Right atrium auricular region (tissue), 2 donors: ENCODE measurements around the gene SLIT1. TPM values are rescaled to one million over a fixed set of nuclear protein-coding genes. Genes with fewer than 3 reads are reported as not detected.

Experiments
- DNase-seq: peaks from one replicate; pipeline ENCODE4 v3.0.0-alpha.2; 2019; ENCODE audit warnings: low spot score
- H3K27ac ChIP-seq, 2 donors: fragments of 200-600 bp; sonication (generic); 1 replicate in 1 of 2; 2 replicates in 1 of 2; pipeline ENCODE4 v1.5.1; 2016 to 2019
- H3K27me3 ChIP-seq, 2 donors: fragments of 200-600 bp; sonication (generic); one replicate each; pipeline versions ENCODE4 v1.5.1 to v1.6.0; 2017 to 2019
- H3K36me3 ChIP-seq: fragments of 200-600 bp; sonication (generic); one replicate; pipeline ENCODE4 v1.5.1; 2016
- H3K4me1 ChIP-seq, 2 donors: fragments of 200-600 bp; sonication (generic); one replicate each; pipeline versions ENCODE4 v1.5.1 to v1.6.0; 2017 to 2019
- H3K4me3 ChIP-seq, 2 donors: fragments of 200-600 bp; sonication (generic); 1 replicate in 1 of 2; 2 replicates in 1 of 2; pipeline ENCODE4 v1.5.1; 2017 to 2019; ENCODE audit warnings: mild to moderate bottlenecking in 1 of 2, moderate library complexity in 1 of 2
- H3K9me3 ChIP-seq, 2 donors: fragments of 200-600 bp; sonication (generic); one replicate each; pipeline ENCODE4 v1.5.1; 2019
- total RNA-seq, 2 donors: library from RNA; depleted of rRNA; stranded (reverse); fragments of >200 nt; gene quantifications; one replicate each; pipeline ENCODE4 v1.1.0, GENCODE V29; 2016
- TF ChIP-seq, protein P1 (sequence below), 2 donors: fragments of 200-600 bp; sonication (generic); IDR thresholded peaks; one replicate each; pipeline ENCODE4 v1.5.1; 2019; ENCODE audit warnings: antibody characterized with exemption in 2 of 2

The SLIT1 gene
- total RNA-seq, 2 donors from 2014 or later: not detected

- Histone ChIP-seq H3K27me3 (no peaks in the 10 kb centered on the region), H3K9me3 (peaks cover 0 to 16% of the 10 kb centered on the region in 2 donors), H3K4me1 (no peaks in the 10 kb centered on the region), H3K27ac (no peak overlapping the region), H3K36me3 (no peaks in the 10 kb centered on the region), H3K4me3 (no peak overlapping the region)
- no peak for DNase-seq
- TF ChIP-seq, protein P1, sequence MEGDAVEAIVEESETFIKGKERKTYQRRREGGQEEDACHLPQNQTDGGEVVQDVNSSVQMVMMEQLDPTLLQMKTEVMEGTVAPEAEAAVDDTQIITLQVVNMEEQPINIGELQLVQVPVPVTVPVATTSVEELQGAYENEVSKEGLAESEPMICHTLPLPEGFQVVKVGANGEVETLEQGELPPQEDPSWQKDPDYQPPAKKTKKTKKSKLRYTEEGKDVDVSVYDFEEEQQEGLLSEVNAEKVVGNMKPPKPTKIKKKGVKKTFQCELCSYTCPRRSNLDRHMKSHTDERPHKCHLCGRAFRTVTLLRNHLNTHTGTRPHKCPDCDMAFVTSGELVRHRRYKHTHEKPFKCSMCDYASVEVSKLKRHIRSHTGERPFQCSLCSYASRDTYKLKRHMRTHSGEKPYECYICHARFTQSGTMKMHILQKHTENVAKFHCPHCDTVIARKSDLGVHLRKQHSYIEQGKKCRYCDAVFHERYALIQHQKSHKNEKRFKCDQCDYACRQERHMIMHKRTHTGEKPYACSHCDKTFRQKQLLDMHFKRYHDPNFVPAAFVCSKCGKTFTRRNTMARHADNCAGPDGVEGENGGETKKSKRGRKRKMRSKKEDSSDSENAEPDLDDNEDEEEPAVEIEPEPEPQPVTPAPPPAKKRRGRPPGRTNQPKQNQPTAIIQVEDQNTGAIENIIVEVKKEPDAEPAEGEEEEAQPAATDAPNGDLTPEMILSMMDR (IDR thresholded peaks at IDR 0.05): no peak
These were observed 179.4 kb downstream of the SLIT1 start for GRCh38 chr10:97006364-97006763.

- Histone ChIP-seq H3K27me3 (no peaks in the 10 kb centered on the region), H3K4me1 (no peaks in the 10 kb centered on the region), H3K36me3 (no peaks in the 10 kb centered on the region), H3K27ac (no peak overlapping the region), H3K4me3 (no peak overlapping the region), H3K9me3 (peaks cover 0 to 16% of the 10 kb centered on the region in 2 donors)
- TF ChIP-seq, protein P1 (IDR thresholded peaks at IDR 0.05): no peak
- DNase-seq: no peak
These were observed 180.4 kb downstream of the SLIT1 start for GRCh38 chr10:97005349-97005748.

GRCh38 chr10:97004591-97004990 lies 181.2 kb downstream of the SLIT1 start:
- no peaks in the 10 kb centered on the region for H3K27me3 ChIP-seq
- H3K36me3 ChIP-seq: no peaks in the 10 kb centered on the region
- peaks cover 0 to 16% of the 10 kb centered on the region in 2 donors for H3K9me3 ChIP-seq
- H3K4me1 ChIP-seq: no peaks in the 10 kb centered on the region
- no peak overlapping the region for H3K4me3 ChIP-seq
- TF ChIP-seq, protein P1 (IDR thresholded peaks at IDR 0.05): no peak
- DNase-seq: no peak
- H3K27ac ChIP-seq: no peak overlapping the region

DNA sequence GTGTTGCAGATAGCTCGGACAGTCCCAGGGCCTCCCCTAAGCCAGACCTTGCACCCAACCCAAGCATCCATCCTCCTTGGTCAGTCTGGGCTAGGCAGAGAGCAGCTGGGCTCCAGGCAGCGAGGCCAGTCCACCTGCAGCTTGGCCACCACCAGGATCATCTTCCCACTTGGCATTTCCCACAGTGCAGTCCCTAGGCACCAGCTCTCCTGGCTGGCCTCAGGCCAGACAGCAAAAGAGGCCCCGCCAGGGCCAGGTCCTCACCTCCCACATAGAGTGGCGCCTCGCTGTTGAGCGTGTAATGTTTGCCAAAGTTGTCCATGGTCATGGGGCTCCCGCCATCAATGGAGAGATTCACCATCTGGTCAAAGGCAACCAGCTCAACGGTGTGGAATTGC lies 182.0 kb downstream of the SLIT1 start:
- TF ChIP-seq, protein P1 (IDR thresholded peaks at IDR 0.05): no peak
- DNase-seq: no peak

GRCh38 chr10:97003151-97003803 lies 182.5 kb downstream of the SLIT1 start:
- Histone ChIP-seq H3K36me3 (no peaks in the 10 kb centered on the region), H3K27me3 (no peaks in the 10 kb centered on the region), H3K4me1 (no peaks in the 10 kb centered on the region), H3K9me3 (peaks cover 0 to 16% of the 10 kb centered on the region in 2 donors), H3K27ac (no peak overlapping the region), H3K4me3 (no peak overlapping the region)
- TF ChIP-seq, protein P1 (IDR thresholded peaks at IDR 0.05): no peak
- DNase-seq: no peak

More for the DNA sequence above, 182.0 kb downstream of the SLIT1 start:
- H3K27ac ChIP-seq: no peak overlapping the region
- no peak overlapping the region for H3K4me3 ChIP-seq
- H3K9me3 ChIP-seq: peaks cover 0 to 16% of the 10 kb centered on the region in 2 donors
- H3K27me3 ChIP-seq: no peaks in the 10 kb centered on the region
- no peaks in the 10 kb centered on the region for H3K4me1 ChIP-seq
- H3K36me3 ChIP-seq: no peaks in the 10 kb centered on the region

GRCh38 chr10:97002670-97003069 lies 183.1 kb downstream of the SLIT1 start:
- H3K4me1 ChIP-seq: no peaks in the 10 kb centered on the region
- peaks cover 0 to 11% of the 10 kb centered on the region in 2 donors for H3K9me3 ChIP-seq
- no peak for DNase-seq
- TF ChIP-seq, protein P1 (IDR thresholded peaks at IDR 0.05): no peak
- H3K27me3 ChIP-seq: no peaks in the 10 kb centered on the region
- no peak overlapping the region for H3K4me3 ChIP-seq
- no peaks in the 10 kb centered on the region for H3K36me3 ChIP-seq
- no peak overlapping the region for H3K27ac ChIP-seq
